Measurements from ENCODE around the gene GLG1.

- TF ChIP-seq CTCF (conservative IDR thresholded peaks at IDR 0.05; ENCODE audit: low read depth, low read length) = no peak
- no peak for TF ChIP-seq EZH2 (IDR thresholded peaks at IDR 0.05; ENCODE audit: borderline replicate concordance, low read depth, low read length, poor library complexity, severe bottlenecking)
Observed at GRCh38 chr16:74617206-74617788, 10.4 kb upstream of the GLG1 start.

Data from A673 (cell line).